Measurements from ENCODE around the gene PIK3CB. TPM values are rescaled to one million over a fixed set of nuclear protein-coding genes. Genes with fewer than 3 reads are reported as not detected.

PIK3CB gene
- total RNA-seq, 1 experiment from 2014 or later, result 35.6 TPM

- no peak overlapping the region for H3K27ac ChIP-seq (ENCODE audit: insufficient read length, low read depth, low read length)
- Mint-ChIP-seq H3K27ac (no peak overlapping the region), H3K36me3 (ENCODE audit: insufficient read depth in 1 of 3, low read depth in 3 of 3) (peaks cover 59 to 88% (median 87%) of the 10 kb centered on the region in 3 experiments), H3K4me1 (no peaks in the 10 kb centered on the region), H3K4me3 (no peak overlapping the region), H3K27me3 (ENCODE audit: low read depth) (peaks cover 33% of the 10 kb centered on the region), H3K9me3 (peaks cover 80 to 88% of the 10 kb centered on the region in 2 experiments)
- no peak overlapping the region for H2BK120ac ChIP-seq (ENCODE audit: low read depth, low read length, poor library complexity, severe bottlenecking)
- no peak overlapping the region for H3K18ac ChIP-seq (ENCODE audit: insufficient read length, low read depth, low read length)
- no peak for TF ChIP-seq CTCF (conservative IDR thresholded peaks at IDR 0.05)
- peaks cover 25% of the 10 kb centered on the region for H3K9me3 ChIP-seq (ENCODE audit: control insufficient read depth, low read depth, low read length)
- no peak overlapping the region for H3K9ac ChIP-seq (ENCODE audit: extremely low read depth, insufficient read length, low read length)
- no peaks in the 10 kb centered on the region for H3K27me3 ChIP-seq (ENCODE audit: insufficient read depth, low read length)
- no peak overlapping the region for H2AFZ ChIP-seq (ENCODE audit: low read length)
- H2BK20ac ChIP-seq (ENCODE audit: low read depth, low read length, poor library complexity, severe bottlenecking), result no peak overlapping the region
- no peak overlapping the region for H3K14ac ChIP-seq (ENCODE audit: insufficient read depth, low read length)
- no peak overlapping the region for H4K91ac ChIP-seq (ENCODE audit: insufficient read length, low read depth, low read length)
- no peak overlapping the region for H3K56ac ChIP-seq (ENCODE audit: insufficient read length, low read depth, low read length)
- no peak overlapping the region for H4K8ac ChIP-seq (replicated peaks; ENCODE audit: insufficient read length, low read depth, low read length)
- DNase-seq, result no peak
- H3K4ac ChIP-seq (ENCODE audit: low read depth, low read length), result no peak overlapping the region
- no peak overlapping the region for H3K23ac ChIP-seq (ENCODE audit: insufficient read length, low read depth, low read length)
- no peaks in the 10 kb centered on the region for H3K79me1 ChIP-seq (ENCODE audit: insufficient read depth, low read depth, low read length, poor library complexity, severe bottlenecking)
- H4K5ac ChIP-seq (ENCODE audit: insufficient read length, low read depth, low read length), result no peak overlapping the region
- H4K20me1 ChIP-seq (ENCODE audit: control insufficient read depth, insufficient read depth, insufficient read length), result no peaks in the 10 kb centered on the region
- no peak overlapping the region for H2BK15ac ChIP-seq (ENCODE audit: low read depth, low read length)
- no peak overlapping the region for H3K4me2 ChIP-seq (ENCODE audit: insufficient read depth, insufficient read length, low read length)
- no peaks in the 10 kb centered on the region for H3K4me1 ChIP-seq (ENCODE audit: insufficient read depth, low read length)
- H3K79me2 ChIP-seq (ENCODE audit: insufficient read depth, low read length), result no peaks in the 10 kb centered on the region
- H2BK12ac ChIP-seq (ENCODE audit: insufficient read length, low read depth, low read length), result no peak overlapping the region
- no peaks in the 10 kb centered on the region for H3K23me2 ChIP-seq (ENCODE audit: insufficient read length, low read depth, low read length, poor library complexity, severe bottlenecking)
- no peak overlapping the region for H2BK5ac ChIP-seq (ENCODE audit: insufficient read length, low read length)
- H3T11ph ChIP-seq (ENCODE audit: low read length), result no peak overlapping the region
- H2AK5ac ChIP-seq (ENCODE audit: insufficient read length, low read length), result no peak overlapping the region
Observed at GRCh38 chr3:138646513-138646912, 188.2 kb downstream of the PIK3CB start.
